NCI-H128 (cell line): ENCODE data around the gene MYOCD.
"Not testable (repeated sequence)": the region's sequence is repeated elsewhere in the genome, so short reads cannot be mapped to it uniquely, and the experiment has no call there.

Experiments used
- DNase-seq: peaks from one replicate; lab custom pipeline; 2025; ENCODE audit not compliant: unreplicated experiment; lab: John Stamatoyannopoulos, UW

Gene MYOCD

GRCh38 chr17:12665263-12666210 lies at the start of gene MYOCD:
Gene MYOCD, plus strand, starts transcription at chr17:12665890. Its CDS starts 299 bp downstream, at chr17:12666189.
- no peak for DNase-seq

GRCh38 chr17:12616161-12616560 lies 49.5 kb upstream of the MYOCD start:
- DNase-seq, result no peak

- no peak for DNase-seq
Observed at GRCh38 chr17:12618557-12618956, 47.1 kb upstream of the MYOCD start.

GRCh38 chr17:12619459-12620199 lies 46.1 kb upstream of the MYOCD start:
- DNase-seq, result no peak

- DNase-seq, result no peak
Observed at GRCh38 chr17:12620200-12620720, 45.4 kb upstream of the MYOCD start.

GRCh38 chr17:12622726-12623125 lies 43.0 kb upstream of the MYOCD start:
- DNase-seq, result no peak

- DNase-seq, result no peak
Observed at GRCh38 chr17:12623220-12623848, 42.4 kb upstream of the MYOCD start.

GRCh38 chr17:12624211-12624610 lies 41.5 kb upstream of the MYOCD start:
- DNase-seq, result no peak

- DNase-seq, result no peak
Observed at GRCh38 chr17:12625092-12625491, 40.6 kb upstream of the MYOCD start.

GRCh38 chr17:12627177-12627629 lies 38.5 kb upstream of the MYOCD start:
- DNase-seq, result no peak

GRCh38 chr17:12627781-12628451 lies 37.8 kb upstream of the MYOCD start:
- DNase-seq, result no peak

GRCh38 chr17:12631076-12631475 lies 34.6 kb upstream of the MYOCD start:
- no peak for DNase-seq

- DNase-seq, result no peak
Observed at GRCh38 chr17:12632785-12633184, 32.9 kb upstream of the MYOCD start.

- no peak for DNase-seq
Observed at GRCh38 chr17:12634789-12635414, 30.8 kb upstream of the MYOCD start.

GRCh38 chr17:12635996-12636395 lies 29.7 kb upstream of the MYOCD start:
- DNase-seq, result not testable (repeated sequence)

- no peak for DNase-seq
Observed at GRCh38 chr17:12637015-12637414, 28.7 kb upstream of the MYOCD start.

GRCh38 chr17:12637745-12638651 lies 27.7 kb upstream of the MYOCD start:
- DNase-seq, result no peak

- DNase-seq, result no peak
Observed at GRCh38 chr17:12640364-12640763, 25.3 kb upstream of the MYOCD start.

GRCh38 chr17:12641084-12641483 lies 24.6 kb upstream of the MYOCD start:
- no peak for DNase-seq
